Fibroblast of mammary gland (primary cell): ENCODE data around the gene CASZ1.

Experiments used
- DNase-seq: peaks from one replicate; pipeline ENCODE4 v3.0.0-alpha.2; 2010; ENCODE audit warnings: low read depth
- H3K4me3 ChIP-seq: 2 replicates; pipeline ENCODE4 v1.5.1; 2011; ENCODE audit warnings: low read depth, mild to moderate bottlenecking, low read length, moderate library complexity; ENCODE audit not compliant: control insufficient read depth
- CTCF ChIP-seq: conservative IDR thresholded peaks from 2 replicates; pipeline ENCODE4 v1.5.1; 2011; ENCODE audit warnings: low read depth, low read length, inconsistent platforms; ENCODE audit not compliant: control insufficient read depth, insufficient read depth

The CASZ1 gene

GRCh38 chr1:10621906-10622305 lies 174.5 kb downstream of the CASZ1 start:
- TF ChIP-seq CTCF, result no peak
- H3K4me3 ChIP-seq, result no peak overlapping the region
- no peak for DNase-seq

GRCh38 chr1:10620776-10621175 lies 175.7 kb downstream of the CASZ1 start:
- no peak for TF ChIP-seq CTCF
- no peak for DNase-seq
- no peak overlapping the region for H3K4me3 ChIP-seq

GRCh38 chr1:10617931-10618885 lies 178.2 kb downstream of the CASZ1 start:
- no peak for TF ChIP-seq CTCF
- no peak overlapping the region for H3K4me3 ChIP-seq
- no peak for DNase-seq

- no peak overlapping the region for H3K4me3 ChIP-seq
- no peak for TF ChIP-seq CTCF
- DNase-seq, result no peak
These were observed 179.1 kb downstream of the CASZ1 start for GRCh38 chr1:10617318-10617717.

- no peak for DNase-seq
- no peak for TF ChIP-seq CTCF
- no peak overlapping the region for H3K4me3 ChIP-seq
These were observed 179.8 kb downstream of the CASZ1 start for GRCh38 chr1:10616696-10617095.

- no peak for TF ChIP-seq CTCF
- no peak for DNase-seq
These were observed 180.3 kb downstream of the CASZ1 start for GRCh38 chr1:10615932-10616671.

More at GRCh38 chr1:10615932-10616671, 180.3 kb downstream of the CASZ1 start:
- no peak overlapping the region for H3K4me3 ChIP-seq
